ENCODE data around the gene BSDC1. TPM values are rescaled to one million over a fixed set of nuclear protein-coding genes. Genes with fewer than 3 reads are reported as not detected.

Gene BSDC1
- total and polyA plus RNA-seq, 2 donors (not counting 1 experiment from before 2014, with no cell fraction given) = 42.4 to 55.5 TPM

- Histone ChIP-seq H3K79me2 (ENCODE audit: control insufficient read depth, insufficient read depth, low read length) (no peaks in the 10 kb centered on the region), H3K4me3 (replicated peaks in 1 of 4; ENCODE audit: control extremely low read depth in 1 of 4, insufficient read depth in 1 of 4, low read depth in 3 of 4, low read length in 4 of 4) (no peak overlapping the region), H3K4me1 (ENCODE audit: control insufficient read depth, extremely low read depth, insufficient read depth, low read length) (peaks cover 1% of the 10 kb centered on the region), H3K27me3 (ENCODE audit: control insufficient read depth, insufficient read depth, low read length) (no peaks in the 10 kb centered on the region), H3K36me3 (ENCODE audit: control insufficient read depth, insufficient read depth, low read length) (no peaks in the 10 kb centered on the region), H3K9me3 (ENCODE audit: control insufficient read depth, insufficient read depth, low read depth, low read length) (no peaks in the 10 kb centered on the region), H4K20me1 (ENCODE audit: control insufficient read depth, extremely low read depth, insufficient read depth, low read length) (no peaks in the 10 kb centered on the region), H2AFZ (ENCODE audit: low read length) (no peak overlapping the region), H3K27ac (ENCODE audit: insufficient read depth, low read length) (no peak overlapping the region), H3K9ac (ENCODE audit: insufficient read depth, low read length) (no peak overlapping the region), H3K4me2 (ENCODE audit: extremely low read depth, insufficient read depth, low read length) (no peak overlapping the region)
- TF ChIP-seq CTCF (conservative IDR thresholded peaks at IDR 0.05 in 1 of 2, IDR thresholded peaks at IDR 0.05 in 1 of 2; ENCODE audit: low read depth in 1 of 2, low read length in 2 of 2) (no peak), EZH2 (IDR thresholded peaks at IDR 0.05; ENCODE audit: low read length, missing control alignments) (no peak)
- DNase-seq (ENCODE audit: low read depth in 2 of 2) = no peak
Observed at GRCh38 chr1:32341971-32342370, 52.3 kb downstream of the BSDC1 start.

GRCh38 chr1:32341186-32341757 lies 53.0 kb downstream of the BSDC1 start:
- H3K27me3 ChIP-seq (ENCODE audit: control insufficient read depth, insufficient read depth, low read length) = peaks cover 3% of the 10 kb centered on the region
- H3K9ac ChIP-seq (ENCODE audit: insufficient read depth, low read length) = no peak overlapping the region
- H3K4me2 ChIP-seq (ENCODE audit: extremely low read depth, insufficient read depth, low read length) = no peak overlapping the region
- no peak overlapping the region for H3K27ac ChIP-seq (ENCODE audit: insufficient read depth, low read length)
- no peaks in the 10 kb centered on the region for H3K79me2 ChIP-seq (ENCODE audit: control insufficient read depth, insufficient read depth, low read length)
- no peak overlapping the region for H3K4me3 ChIP-seq (replicated peaks in 1 of 4; ENCODE audit: control extremely low read depth in 1 of 4, insufficient read depth in 1 of 4, low read depth in 3 of 4, low read length in 4 of 4)
- no peak overlapping the region for H2AFZ ChIP-seq (ENCODE audit: low read length)
- H3K4me1 ChIP-seq (ENCODE audit: control insufficient read depth, extremely low read depth, insufficient read depth, low read length) = peaks cover 3% of the 10 kb centered on the region
- no peaks in the 10 kb centered on the region for H3K9me3 ChIP-seq (ENCODE audit: control insufficient read depth, insufficient read depth, low read depth, low read length)
- no peak for DNase-seq (ENCODE audit: low read depth in 2 of 2)
- no peaks in the 10 kb centered on the region for H3K36me3 ChIP-seq (ENCODE audit: control insufficient read depth, insufficient read depth, low read length)
- TF ChIP-seq EZH2 (IDR thresholded peaks at IDR 0.05; ENCODE audit: low read length, missing control alignments) (no peak), CTCF (conservative IDR thresholded peaks at IDR 0.05 in 1 of 2, IDR thresholded peaks at IDR 0.05 in 1 of 2; ENCODE audit: low read depth in 1 of 2, low read length in 2 of 2) (no peak)
- H4K20me1 ChIP-seq (ENCODE audit: control insufficient read depth, extremely low read depth, insufficient read depth, low read length) = no peaks in the 10 kb centered on the region

- Histone ChIP-seq H3K4me1 (ENCODE audit: control insufficient read depth, extremely low read depth, insufficient read depth, low read length) (peaks cover 3% of the 10 kb centered on the region), H2AFZ (ENCODE audit: low read length) (no peak overlapping the region), H4K20me1 (ENCODE audit: control insufficient read depth, extremely low read depth, insufficient read depth, low read length) (no peaks in the 10 kb centered on the region), H3K9ac (ENCODE audit: insufficient read depth, low read length) (no peak overlapping the region), H3K4me3 (replicated peaks in 1 of 4; ENCODE audit: control extremely low read depth in 1 of 4, insufficient read depth in 1 of 4, low read depth in 3 of 4, low read length in 4 of 4) (no peak overlapping the region), H3K4me2 (ENCODE audit: extremely low read depth, insufficient read depth, low read length) (no peak overlapping the region), H3K27ac (ENCODE audit: insufficient read depth, low read length) (no peak overlapping the region), H3K36me3 (ENCODE audit: control insufficient read depth, insufficient read depth, low read length) (no peaks in the 10 kb centered on the region), H3K27me3 (ENCODE audit: control insufficient read depth, insufficient read depth, low read length) (peaks cover 3% of the 10 kb centered on the region), H3K9me3 (ENCODE audit: control insufficient read depth, insufficient read depth, low read depth, low read length) (no peaks in the 10 kb centered on the region), H3K79me2 (ENCODE audit: control insufficient read depth, insufficient read depth, low read length) (peaks cover 2% of the 10 kb centered on the region)
- TF ChIP-seq EZH2 (IDR thresholded peaks at IDR 0.05; ENCODE audit: low read length, missing control alignments) = no peak
- TF ChIP-seq CTCF (conservative IDR thresholded peaks at IDR 0.05 in 1 of 2, IDR thresholded peaks at IDR 0.05 in 1 of 2; ENCODE audit: low read depth in 1 of 2, low read length in 2 of 2) = no peak
- DNase-seq (ENCODE audit: low read depth in 2 of 2) = peak; percentile 17 to 71
Observed at GRCh38 chr1:32339363-32339978, 54.8 kb downstream of the BSDC1 start.

Measured in fibroblast of lung (primary cell).